HepG2 (cell line): ENCODE results near the gene ADRM1. TPM values are rescaled to one million over a fixed set of nuclear protein-coding genes. Genes with fewer than 3 reads are reported as not detected.

Experiments used
- ATAC-seq: fragments of 200-7000 bp; cut with Tn5 transposase; 3 replicates; pipeline ENCODE4 v1.9.1; 2020; ENCODE audit warnings: mild to moderate bottlenecking, moderate library complexity
- BruUV-seq: library from RNA; stranded (reverse); fragments of 400-500 nt; replicated peaks from 2 replicates; lab custom pipeline; 2021; lab: Mats Ljungman, UMichigan
- CTCF ChIA-PET: fragments of 300-600 bp; formaldehyde crosslinking; extraction: SDS; loops from one replicate; lab custom pipeline; 2021; ENCODE audit warnings: low total read pairs, inconsistent platforms, low intra/inter-chr PET ratio; lab: Yijun Ruan, JAX
- POLR2A ChIA-PET: fragments of 350-600 bp; sonication (Branson Sonifier 250); formaldehyde crosslinking; loops from one replicate; lab custom pipeline; 2020; ENCODE audit warnings: antibody characterized with exemption, inconsistent platforms; lab: Yijun Ruan, JAX
- DNase-seq: peaks from one replicate; pipeline ENCODE4 v3.0.0-alpha.2; 2015; ENCODE audit warnings: low spot score
- FAIRE-seq: peaks from 3 replicates; lab custom pipeline; 2011; peaks lifted over from hg19 to GRCh38; lab: Jason Lieb, UNC
- H2AFZ ChIP-seq: one replicate; pipeline ENCODE4 v1.6.1; 2011; ENCODE audit warnings: low read length, inconsistent platforms
- H3K27ac ChIP-seq: fragments of 300-600 bp; 3 replicates; pipeline ENCODE4 v1.8.0; 2011; ENCODE audit warnings: mixed run types, mild to moderate bottlenecking, mixed read lengths, low read length, inconsistent platforms; ENCODE audit not compliant: insufficient read depth; ENCODE audit errors: extremely low read length
- H3K27me3 ChIP-seq, 2 experiments: fragments of 200-600 bp in 1 of 2; 2 replicates in 1 of 2; 3 replicates in 1 of 2; pipeline versions ENCODE4 v1.6.0 to v1.8.0; 2011; ENCODE audit warnings: low read length in 2 of 2, mild to moderate bottlenecking in 2 of 2, moderate library complexity in 2 of 2, inconsistent platforms in 1 of 2; ENCODE audit not compliant: insufficient read depth in 2 of 2, control insufficient read depth in 1 of 2
- H3K36me3 ChIP-seq, 2 experiments: fragments of 200-600 bp in 1 of 2; replicated peaks in 1 of 2; 2 replicates in 1 of 2; 3 replicates in 1 of 2; pipeline versions ENCODE4 v1.5.1 to v1.8.0; 2011; ENCODE audit warnings: low read length in 2 of 2, inconsistent platforms in 1 of 2; ENCODE audit not compliant: insufficient read depth in 2 of 2, control insufficient read depth in 1 of 2
- H3K4me1 ChIP-seq: 2 replicates; pipeline ENCODE4 v1.5.1; 2012; ENCODE audit warnings: low read length, inconsistent platforms; ENCODE audit not compliant: insufficient read depth
- H3K4me2 ChIP-seq: 2 replicates; pipeline ENCODE4 v1.6.0; 2011; ENCODE audit warnings: low read depth, low read length, inconsistent platforms
- H3K4me3 ChIP-seq, 3 experiments: fragments of 200-600 bp in 1 of 3; sonication (generic), shearing (Covaris generic) in 1 of 3; replicated peaks in 1 of 3; 2 replicates each; pipeline ENCODE4 v1.5.1; 2011 to 2016; ENCODE audit warnings: low read length in 3 of 3, inconsistent platforms in 2 of 3, low read depth in 2 of 3, mild to moderate bottlenecking in 2 of 3, control low read depth in 1 of 3, mixed read lengths in 1 of 3; ENCODE audit not compliant: insufficient read depth in 1 of 3
- H3K79me2 ChIP-seq: one replicate; pipeline ENCODE4 v1.6.1; 2011; ENCODE audit warnings: low read length, inconsistent platforms; ENCODE audit not compliant: insufficient read depth
- H3K9ac ChIP-seq: 2 replicates; pipeline ENCODE4 v1.6.0; 2011; ENCODE audit warnings: mild to moderate bottlenecking, low read depth, low read length, inconsistent platforms; ENCODE audit not compliant: insufficient read depth
- H3K9me3 ChIP-seq: 2 replicates; pipeline ENCODE4 v1.5.1; 2012; ENCODE audit warnings: mild to moderate bottlenecking, low read length
- H4K20me1 ChIP-seq: 2 replicates; pipeline ENCODE4 v1.6.0; 2011; ENCODE audit warnings: inconsistent platforms, mild to moderate bottlenecking, low read length, moderate library complexity; ENCODE audit not compliant: insufficient read depth
- CEBPB ChIP-seq: IDR thresholded peaks from 2 replicates; pipeline ENCODE4 v1.6.1; 2011; ENCODE audit warnings: low read depth, low read length, improper control_type of control experiment, borderline replicate concordance
- KLF12 ChIP-seq: sonication (generic); formaldehyde crosslinking; IDR thresholded peaks from 2 replicates; pipeline ENCODE4 v1.4.0; 2020; ENCODE audit warnings: missing genetic modification reagents, borderline replicate concordance
- MTF2 ChIP-seq: sonication (generic); formaldehyde crosslinking; IDR thresholded peaks from 2 replicates; pipeline ENCODE4 v1.5.0; 2020; ENCODE audit warnings: missing genetic modification reagents, borderline replicate concordance
- NFYC ChIP-seq: IDR thresholded peaks from 2 replicates; pipeline ENCODE4 v1.6.1; 2016; ENCODE audit warnings: missing genetic modification reagents, missing compliant biosample characterization
- NRL ChIP-seq: sonication (generic); formaldehyde crosslinking; IDR thresholded peaks from 2 replicates; pipeline ENCODE4 v1.5.0; 2020; ENCODE audit warnings: missing genetic modification reagents, mild to moderate bottlenecking, moderate library complexity, borderline replicate concordance
- POLR2AphosphoS5 ChIP-seq: IDR thresholded peaks from 2 replicates; pipeline ENCODE4 v1.6.1; 2012; ENCODE audit warnings: low read depth, low read length
- TAF1 ChIP-seq: sonication (generic); formaldehyde crosslinking; IDR thresholded peaks from 2 replicates; pipeline ENCODE4 v1.4.0; 2020; ENCODE audit warnings: missing genetic modification reagents
- YEATS4 ChIP-seq: sonication (generic); formaldehyde crosslinking; IDR thresholded peaks from 2 replicates; pipeline ENCODE4 v1.4.0; 2020; ENCODE audit warnings: missing genetic modification reagents, borderline replicate concordance
- ZNF124 ChIP-seq: sonication (generic); formaldehyde crosslinking; IDR thresholded peaks from 2 replicates; pipeline ENCODE4 v1.4.0; 2020; ENCODE audit warnings: missing genetic modification reagents
- ZNF44 ChIP-seq: sonication (generic); formaldehyde crosslinking; IDR thresholded peaks from 2 replicates; pipeline ENCODE4 v1.5.1; 2020; ENCODE audit warnings: mild to moderate bottlenecking, missing genetic modification reagents
- WGBS: methylation state at CpG from one replicate; pipeline ENCODE4 v1.1.6; 2017; ENCODE audit warnings: low lambda C conversion rate; 5-methylcytosine and 5-hydroxymethylcytosine counted together
- in situ Hi-C: cut with HindIII; loops from 2 replicates; pipeline ENCODE4 v1.10.0; 2017; ENCODE audit warnings: low pct_unique_long_range_greater_than_20kb; ENCODE audit not compliant: extremely low pct_ligation_motif_present
- intact Hi-C: fragments of 100-400 bp; cut with micrococcal nuclease; formaldehyde crosslinking; loops from one replicate; pipeline ENCODE4 v1.10.0; 2022; ENCODE audit not compliant: unreplicated experiment
- polyA plus RNA-seq, 8 experiments: library from polyadenylated mRNA; depleted of rRNA in 3 of 8; stranded (reverse) in 7 of 8; unstranded in 1 of 8; fragments of >200 nt; fragmentation: Illumina TruSeq in 4 of 8; extraction: Trizol in 4 of 8; gene quantifications; 2 replicates each; pipeline versions ENCODE4 v1.2.1 to v1.2.3, GENCODE V29; 2011 to 2016; ENCODE audit warnings: low read depth in 4 of 8, missing spikeins in 1 of 8, mixed read lengths in 1 of 8; ENCODE audit not compliant: insufficient read depth in 1 of 8
- total RNA-seq, 5 experiments: library from RNA; depleted of rRNA; stranded (reverse); fragments of >200 nt; fragmentation: Illumina TruSeq; extraction: Trizol; gene quantifications; 2 replicates each; pipeline ENCODE4 v1.2.3, GENCODE V29; 2016; ENCODE audit warnings: low read depth in 1 of 5
- TF ChIP-seq, protein P1 (sequence below): sonication (generic); formaldehyde crosslinking; IDR thresholded peaks from 2 replicates; pipeline ENCODE4 v1.5.0; 2020; ENCODE audit warnings: missing genetic modification reagents
- TF ChIP-seq, protein P2 (sequence below), 2 experiments: fragments of 450-650 bp in 1 of 2; sonication (generic) in 1 of 2; formaldehyde crosslinking; IDR thresholded peaks; 2 replicates each; pipeline versions ENCODE4 v1.5.0 to v1.8.0; 2020 to 2022; ENCODE audit warnings: mild to moderate bottlenecking in 1 of 2, missing genetic modification reagents in 1 of 2

The ADRM1 gene
- total and polyA plus RNA-seq, 2 of the 13 experiments (the other 11 are each of a cell fraction or from before 2014, with no cell fraction given): 92.9 to 154 TPM

DNA sequence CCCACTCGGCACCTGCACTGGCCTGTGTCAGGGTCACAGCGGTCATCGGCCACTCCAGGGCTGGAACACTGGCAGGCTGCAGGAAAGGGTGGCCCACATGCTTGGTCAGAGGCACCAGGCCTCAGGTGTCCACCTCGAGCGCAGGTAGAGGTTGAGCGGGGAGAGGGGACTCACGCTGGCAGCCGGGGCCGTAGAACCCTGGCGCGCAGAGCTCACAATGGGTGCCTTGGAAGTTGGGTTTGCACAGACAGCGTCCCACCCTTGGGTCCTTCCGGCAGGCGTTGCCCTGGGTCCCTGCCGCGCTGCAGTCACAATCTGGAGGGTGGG is 35.5 kb downstream of the ADRM1 start:
- ChIA-PET CTCF (no interaction called here), POLR2A (interaction anchor here (1.8 kb wide), 1 partner anchor 28 kb away, joined by 7 read pairs; no protein-coding TSS in a partner anchor)
- Histone ChIP-seq H3K36me3 (peaks cover 45 to 66% of the 10 kb centered on the region in 2 experiments), H4K20me1 (no peaks in the 10 kb centered on the region; the same call in 1 of the 2 replicates), H3K9me3 (no peaks in the 10 kb centered on the region), H2AFZ (no peak overlapping the region), H3K4me2 (no peak overlapping the region), H3K4me1 (peaks cover 20% of the 10 kb centered on the region), H3K27ac (no peak overlapping the region), H3K27me3 (no peaks in the 10 kb centered on the region), H3K9ac (no peak overlapping the region), H3K79me2 (no peaks in the 10 kb centered on the region), H3K4me3 (no peak overlapping the region)
- BruUV-seq: no TSS peak
- TF ChIP-seq ZNF124 (CRISPR knock-in tag): no peak
- no peak for TF ChIP-seq MTF2 (CRISPR knock-in tag)
- TF ChIP-seq KLF12: no peak
- TF ChIP-seq, protein P1, sequence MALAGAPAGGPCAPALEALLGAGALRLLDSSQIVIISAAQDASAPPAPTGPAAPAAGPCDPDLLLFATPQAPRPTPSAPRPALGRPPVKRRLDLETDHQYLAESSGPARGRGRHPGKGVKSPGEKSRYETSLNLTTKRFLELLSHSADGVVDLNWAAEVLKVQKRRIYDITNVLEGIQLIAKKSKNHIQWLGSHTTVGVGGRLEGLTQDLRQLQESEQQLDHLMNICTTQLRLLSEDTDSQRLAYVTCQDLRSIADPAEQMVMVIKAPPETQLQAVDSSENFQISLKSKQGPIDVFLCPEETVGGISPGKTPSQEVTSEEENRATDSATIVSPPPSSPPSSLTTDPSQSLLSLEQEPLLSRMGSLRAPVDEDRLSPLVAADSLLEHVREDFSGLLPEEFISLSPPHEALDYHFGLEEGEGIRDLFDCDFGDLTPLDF (CRISPR knock-in tag): no peak
- no peak for TF ChIP-seq POLR2AphosphoS5
- no peak for TF ChIP-seq YEATS4 (CRISPR knock-in tag)
- TF ChIP-seq NFYC (CRISPR knock-in tag): no peak
- no peak for TF ChIP-seq CEBPB
- TF ChIP-seq, protein P2, sequence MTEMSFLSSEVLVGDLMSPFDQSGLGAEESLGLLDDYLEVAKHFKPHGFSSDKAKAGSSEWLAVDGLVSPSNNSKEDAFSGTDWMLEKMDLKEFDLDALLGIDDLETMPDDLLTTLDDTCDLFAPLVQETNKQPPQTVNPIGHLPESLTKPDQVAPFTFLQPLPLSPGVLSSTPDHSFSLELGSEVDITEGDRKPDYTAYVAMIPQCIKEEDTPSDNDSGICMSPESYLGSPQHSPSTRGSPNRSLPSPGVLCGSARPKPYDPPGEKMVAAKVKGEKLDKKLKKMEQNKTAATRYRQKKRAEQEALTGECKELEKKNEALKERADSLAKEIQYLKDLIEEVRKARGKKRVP (CRISPR knock-in tag; IDR thresholded peaks at IDR 0.05): no peak
- no peak for TF ChIP-seq NRL
- no peak for TF ChIP-seq TAF1 (CRISPR knock-in tag)
- TF ChIP-seq ZNF44: no peak
- in situ Hi-C loops (no loop called here), intact Hi-C loops (no loop called here)
- WGBS: 98% methylated on average over 16 of the region's 16 CpGs
- FAIRE-seq (no peak), DNase-seq (no peak), ATAC-seq (no peak)
